ENCODE measurements around the gene MRPS34.

The MRPS34 gene

GRCh38 chr16:1794221-1794871 is 21.4 kb upstream of the MRPS34 start:
- peak; percentile 47 for DNase-seq

- DNase-seq, result no peak
These were observed 20.8 kb upstream of the MRPS34 start, which contains the start of gene IGFALS for GRCh38 chr16:1793578-1794220. Gene IGFALS, minus strand, starts transcription at chr16:1793705. Its CDS starts 53 bp downstream, at chr16:1793652.

- DNase-seq, result peak; percentile 42
These were observed 20.1 kb upstream of the MRPS34 start for GRCh38 chr16:1792836-1793577.

- peak; percentile 44 for DNase-seq
These were observed 19.2 kb upstream of the MRPS34 start for GRCh38 chr16:1791943-1792812.

GRCh38 chr16:1791256-1791942 is 18.5 kb upstream of the MRPS34 start:
- DNase-seq, result no peak

GRCh38 chr16:1790611-1791255 is 17.8 kb upstream of the MRPS34 start:
- DNase-seq, result no peak

GRCh38 chr16:1790261-1790610 is 17.3 kb upstream of the MRPS34 start:
- no peak for DNase-seq

GRCh38 chr16:1789643-1790045 is 16.7 kb upstream of the MRPS34 start:
- peak; percentile 47 for DNase-seq

GRCh38 chr16:1788708-1789100 is 15.8 kb upstream of the MRPS34 start:
- DNase-seq, result peak; percentile 43

GRCh38 chr16:1788095-1788707 is 15.3 kb upstream of the MRPS34 start:
- peak; percentile 44 for DNase-seq

- DNase-seq, result peak; percentile 45
These were observed 14.6 kb upstream of the MRPS34 start for GRCh38 chr16:1787322-1788094.

GRCh38 chr16:1787056-1787321 is 14.1 kb upstream of the MRPS34 start:
- DNase-seq, result peak; percentile 44

- no peak for DNase-seq
These were observed 13.5 kb upstream of the MRPS34 start for GRCh38 chr16:1786242-1787055.

GRCh38 chr16:1785846-1786170 is 12.9 kb upstream of the MRPS34 start:
- no peak for DNase-seq

- DNase-seq, result no peak
These were observed 12.3 kb upstream of the MRPS34 start for GRCh38 chr16:1784977-1785845.

- peak; percentile 98 for DNase-seq
These were observed 9.7 kb upstream of the MRPS34 start, which contains the start of the genes NUBP2 and SPSB3 for GRCh38 chr16:1782408-1783264. Gene NUBP2, plus strand, starts transcription at chr16:1782960. Its CDS starts 61 bp downstream, at chr16:1783021. Gene SPSB3, minus strand, starts transcription at chr16:1782571. Its CDS starts 1,088 bp downstream, at chr16:1781483.

- no peak for DNase-seq
These were observed 8.9 kb upstream of the MRPS34 start for GRCh38 chr16:1781758-1782407.

Data from activated CD8-positive, alpha-beta memory T cell treated with anti-CD3 and anti-CD28 coated beads, Interleukin-2, amount 50 U/mL, for 48 hours (primary cell).